Measurements from ENCODE around the gene USP10. TPM values are rescaled to one million over a fixed set of nuclear protein-coding genes. Genes with fewer than 3 reads are reported as not detected.

Gene USP10
- polyA plus RNA-seq, 2 of the 4 experiments (the other 2 are of a cell fraction), result 61.5 to 93.5 TPM

DNA sequence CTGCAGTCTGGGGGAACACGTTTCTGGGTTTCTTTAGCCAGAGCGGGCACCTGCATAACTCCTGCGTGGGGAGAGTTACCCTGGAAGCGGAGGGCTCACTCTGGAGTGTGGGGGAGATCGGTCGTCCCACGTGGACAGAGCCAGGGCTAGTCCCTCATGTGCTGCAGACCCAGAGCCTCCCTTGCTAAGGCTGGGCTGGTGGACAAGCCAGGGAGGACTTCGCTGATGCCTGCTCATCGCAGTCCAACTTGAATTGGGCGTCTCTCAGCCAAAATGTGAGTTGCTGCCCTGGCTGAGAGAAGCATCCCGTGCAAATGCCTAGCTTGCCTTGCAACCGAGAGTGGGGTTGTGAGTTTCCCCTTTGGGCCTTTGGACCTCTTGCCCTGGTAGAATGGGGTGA lies 121.0 kb downstream of the USP10 start (continued):
- TF ChIP-seq GATA3 (IDR thresholded peaks at IDR 0.05; ENCODE audit: borderline replicate concordance), result no peak
- no peak for TF ChIP-seq JUN (IDR thresholded peaks at IDR 0.05)
- TF ChIP-seq RARB (CRISPR knock-in tag; IDR thresholded peaks at IDR 0.05), result no peak
- TF ChIP-seq MAZ (IDR thresholded peaks at IDR 0.05; ENCODE audit: borderline replicate concordance, low read depth, low read length), result no peak
- TF ChIP-seq, protein P1, sequence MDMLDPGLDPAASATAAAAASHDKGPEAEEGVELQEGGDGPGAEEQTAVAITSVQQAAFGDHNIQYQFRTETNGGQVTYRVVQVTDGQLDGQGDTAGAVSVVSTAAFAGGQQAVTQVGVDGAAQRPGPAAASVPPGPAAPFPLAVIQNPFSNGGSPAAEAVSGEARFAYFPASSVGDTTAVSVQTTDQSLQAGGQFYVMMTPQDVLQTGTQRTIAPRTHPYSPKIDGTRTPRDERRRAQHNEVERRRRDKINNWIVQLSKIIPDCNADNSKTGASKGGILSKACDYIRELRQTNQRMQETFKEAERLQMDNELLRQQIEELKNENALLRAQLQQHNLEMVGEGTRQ (IDR thresholded peaks at IDR 0.05), result no peak
- no peak for TF ChIP-seq CBX2 (IDR thresholded peaks at IDR 0.05; ENCODE audit: borderline replicate concordance, low read depth)
- no peak for TF ChIP-seq MAFK (IDR thresholded peaks at IDR 0.05; ENCODE audit: partially characterized antibody)
- no peak for TF ChIP-seq TP53 (CRISPR knock-in tag; IDR thresholded peaks at IDR 0.05)
- no peak for TF ChIP-seq ATOH8 (CRISPR knock-in tag; IDR thresholded peaks at IDR 0.05; ENCODE audit: low read depth)
- TF ChIP-seq BCL3 (IDR thresholded peaks at IDR 0.05), result no peak
- no peak for TF ChIP-seq CHD4 (IDR thresholded peaks at IDR 0.05; ENCODE audit: borderline replicate concordance)
- TF ChIP-seq ZFP36 (IDR thresholded peaks at IDR 0.05; ENCODE audit: borderline replicate concordance, partially characterized antibody), result no peak
- TF ChIP-seq POLR2AphosphoS2 (conservative IDR thresholded peaks at IDR 0.05; ENCODE audit: low read length), result no peak

- no peak for ATAC-seq
- Histone ChIP-seq H3K4me3 (no peak overlapping the region), H3K4me2 (no peak overlapping the region), H3K27ac (no peak overlapping the region), H3K4me1 (peaks cover 11% of the 10 kb centered on the region; the same call in 2 of the 3 replicates), H3K9me3 (no peaks in the 10 kb centered on the region)
- TF ChIP-seq HOXB13 (CRISPR knock-in tag; IDR thresholded peaks at IDR 0.05; ENCODE audit: low read depth) (no peak), REST (IDR thresholded peaks at IDR 0.05) (no peak), NFE2L2 (conservative IDR thresholded peaks at IDR 0.05; ENCODE audit: low read length) (no peak), MAX (IDR thresholded peaks at IDR 0.05) (no peak), FOXS1 (CRISPR knock-in tag; IDR thresholded peaks at IDR 0.05) (no peak)
- TF ChIP-seq, protein P1 (IDR thresholded peaks at IDR 0.05), result no peak
- POLR2A ChIA-PET, result no interaction called here
- FAIRE-seq, result no peak
- 90% methylated on average over 9 of the region's 9 CpGs for WGBS (ENCODE audit: missing lambda C conversion rate)
- no peak for DNase-seq (ENCODE audit: low read depth in 1 of 2, low spot score in 1 of 2)
- CTCF ChIA-PET, result interaction anchor here (0.8 to 3.2 kb wide), 5 partner anchors 10 to 150 kb away, joined by 3 to 14 read pairs (median 5); no protein-coding TSS in a partner anchor
These were observed 121.4 kb downstream of the USP10 start for GRCh38 chr16:84821179-84821578.

Data from A549 (cell line).